T-cell (primary cell): ENCODE data around the gene ZNF654. TPM values are rescaled to one million over a fixed set of nuclear protein-coding genes. Genes with fewer than 3 reads are reported as not detected.

Source experiments
- ATAC-seq, 4 experiments: fragments of 200-7000 bp in 3 of 4; fragments of 150-1000 bp in 1 of 4; cut with Tn5 transposase; replicated peaks in 1 of 4; 1 replicate in 3 of 4; 2 replicates in 1 of 4; pipeline ENCODE4 v1.10.0; 2021; ENCODE audit warnings: moderate library complexity in 3 of 4, mild to moderate bottlenecking in 2 of 4, moderate number of reproducible peaks in 1 of 4
- CTCF ChIA-PET, 2 donors: fragments of 300-600 bp; sonication (Branson Sonifier 250); formaldehyde crosslinking; loops; one replicate each; lab custom pipeline; 2022; ENCODE audit warnings: antibody characterized with exemption in 2 of 2; lab: Charles Lee
- POLR2A ChIA-PET, 2 donors: fragments of 300-600 bp; sonication (Branson Sonifier 250); formaldehyde crosslinking; loops; one replicate each; lab custom pipeline; 2022; ENCODE audit warnings: antibody characterized with exemption in 2 of 2; lab: Charles Lee
- DNase-seq, 35 experiments: peaks; one replicate each; pipeline versions ENCODE4 v3.0.0 to v3.0.0-alpha.2; 2013 to 2023
- H3K27ac ChIP-seq: one replicate; pipeline ENCODE4 v1.5.1; 2013; ENCODE audit warnings: low read length
- H3K27me3 ChIP-seq, 2 experiments: replicated peaks in 1 of 2; 1 replicate in 1 of 2; 2 replicates in 1 of 2; pipeline versions ENCODE4 v1.6.1 to v1.7.0; 2013; ENCODE audit warnings: low read length in 1 of 2, mixed read lengths in 1 of 2; ENCODE audit not compliant: control insufficient read depth in 2 of 2, insufficient read depth in 2 of 2; ENCODE audit errors: extremely low read depth in 1 of 2
- H3K36me3 ChIP-seq, 2 donors: 1 replicate in 1 of 2; 2 replicates in 1 of 2; pipeline versions ENCODE4 v1.6.1 to v1.7.0; 2013; ENCODE audit warnings: low read length in 1 of 2; ENCODE audit not compliant: control insufficient read depth in 2 of 2, insufficient read depth in 1 of 2; ENCODE audit errors: extremely low read depth in 1 of 2
- H3K4me1 ChIP-seq, 2 experiments: 1 replicate in 1 of 2; 2 replicates in 1 of 2; pipeline versions ENCODE4 v1.6.1 to v1.7.0; 2013; ENCODE audit warnings: low read length in 2 of 2, mixed read lengths in 1 of 2; ENCODE audit not compliant: insufficient read depth in 2 of 2, control insufficient read depth in 1 of 2; ENCODE audit errors: extremely low read depth in 1 of 2
- H3K4me3 ChIP-seq, 2 donors: 1 replicate in 1 of 2; 2 replicates in 1 of 2; pipeline versions ENCODE4 v1.5.1 to v1.7.0; 2013; ENCODE audit warnings: mild to moderate bottlenecking in 2 of 2, low read length in 1 of 2, moderate library complexity in 1 of 2; ENCODE audit not compliant: control insufficient read depth in 1 of 2; ENCODE audit errors: extremely low read depth in 1 of 2
- H3K9me3 ChIP-seq: 2 replicates; pipeline ENCODE4 v1.7.0; 2013
- H3K27ac Mint-ChIP-seq, 2 donors: one replicate each; pipeline ENCODE4 v1.8.0; 2020 to 2021; ENCODE audit warnings: mild to moderate bottlenecking in 2 of 2, mixed read lengths in 2 of 2
- H3K27me3 Mint-ChIP-seq, 2 donors: one replicate each; pipeline ENCODE4 v1.8.0; 2021 to 2022; ENCODE audit warnings: mixed read lengths in 2 of 2
- H3K36me3 Mint-ChIP-seq: one replicate; pipeline ENCODE4 v1.8.0; 2021; ENCODE audit warnings: mixed read lengths
- H3K4me1 Mint-ChIP-seq, 3 donors: one replicate each; pipeline ENCODE4 v1.8.0; 2020 to 2022; ENCODE audit warnings: mixed read lengths in 3 of 3, mild to moderate bottlenecking in 1 of 3
- H3K4me3 Mint-ChIP-seq, 3 donors: one replicate each; pipeline ENCODE4 v1.8.0; 2020 to 2022; ENCODE audit warnings: mild to moderate bottlenecking in 3 of 3, mixed read lengths in 3 of 3, moderate library complexity in 3 of 3
- H3K9me3 Mint-ChIP-seq, 3 donors: one replicate each; pipeline ENCODE4 v1.8.0; 2020 to 2022; ENCODE audit warnings: mixed read lengths in 3 of 3
- WGBS: methylation state at CpG from one replicate; pipeline ENCODE4 v1.1.5; 2013; ENCODE audit warnings: missing lambda C conversion rate; ENCODE audit not compliant: insufficient coverage; 5-methylcytosine and 5-hydroxymethylcytosine counted together
- total RNA-seq, 35 experiments: library from RNA in 6 of 35; stranded (reverse) in 6 of 35; fragments of 120-200 nt in 1 of 35; gene quantifications; one replicate each; pipeline versions ENCODE4 v1.2.1 to v1.2.4 and lab custom pipeline; 2013 to 2026

Gene ZNF654
- total RNA-seq, 5 donors from 2014 or later (not counting 1 experiment from before 2014, with no cell fraction given) = 14.1 to 21.5 (median 17.1) TPM

- DNase-seq = peak in 1 of 35 experiments; percentile 23
- CTCF ChIA-PET = interaction anchor here (0.5 to 2.2 kb wide), 3 partner anchors 38 to 407 kb away, joined by 3 to 5 read pairs (median 5); no protein-coding TSS in a partner anchor
- Histone ChIP-seq H3K4me3 (peak overlapping the region in 1 of 2 donors; percentile 86), H3K4me1 (peaks cover 15 to 19% of the 10 kb centered on the region in 2 experiments), H3K36me3 (peaks cover 4 to 12% of the 10 kb centered on the region in 2 donors), H3K9me3 (no peaks in the 10 kb centered on the region), H3K27me3 (no peaks in the 10 kb centered on the region), H3K27ac (no peak overlapping the region)
- Mint-ChIP-seq H3K27ac (peak overlapping the region; percentile 69 to 72), H3K36me3 (peaks cover 22% of the 10 kb centered on the region), H3K27me3 (no peaks in the 10 kb centered on the region), H3K4me1 (peaks cover 46 to 55% (median 53%) of the 10 kb centered on the region in 3 donors), H3K4me3 (peak overlapping the region; percentile 68 to 97 (median 95)), H3K9me3 (no peaks in the 10 kb centered on the region)
- no CpG with 5 or more reads among the region's 4 CpGs for WGBS
- POLR2A ChIA-PET = no interaction called here
- ATAC-seq = no peak
Measured at GRCh38 chr3:88151358-88151757, 92.3 kb downstream of the ZNF654 start.

GRCh38 chr3:88152841-88153240 is 93.8 kb downstream of the ZNF654 start:
- ATAC-seq = no peak
- H3K36me3 Mint-ChIP-seq = peaks cover 32% of the 10 kb centered on the region

GRCh38 chr3:88166419-88166971 is 107.4 kb downstream of the ZNF654 start:
- Mint-ChIP-seq H3K36me3 (peaks cover 30% of the 10 kb centered on the region), H3K27ac (no peak overlapping the region), H3K4me1 (peaks cover 0 to 14% (median 12%) of the 10 kb centered on the region in 3 donors), H3K9me3 (no peaks in the 10 kb centered on the region), H3K4me3 (no peak overlapping the region), H3K27me3 (no peaks in the 10 kb centered on the region)
- no peak overlapping the region for H3K27ac ChIP-seq
- no CpG with 5 or more reads among the region's 2 CpGs for WGBS
- no peaks in the 10 kb centered on the region for H3K9me3 ChIP-seq
- ChIA-PET POLR2A (interaction anchor here in 1 of 2 donors (0.7 kb wide), 1 partner anchor 879 kb away, joined by 11 read pairs; no protein-coding TSS in a partner anchor), CTCF (no interaction called here)
- no peaks in the 10 kb centered on the region for H3K4me1 ChIP-seq
- H3K4me3 ChIP-seq = no peak overlapping the region
- ATAC-seq (no peak), DNase-seq (no peak)
- no peaks in the 10 kb centered on the region for H3K27me3 ChIP-seq
- no peaks in the 10 kb centered on the region for H3K36me3 ChIP-seq

More at GRCh38 chr3:88152841-88153240, 93.8 kb downstream of the ZNF654 start:
- ChIA-PET CTCF (interaction anchor here (0.7 to 2.2 kb wide), 2 partner anchors 39 to 42 kb away, joined by 3 to 5 read pairs; no protein-coding TSS in a partner anchor), POLR2A (no interaction called here)
- H3K27ac ChIP-seq = no peak overlapping the region
- peak overlapping the region; percentile 28 to 65 for H3K27ac Mint-ChIP-seq
- H3K36me3 ChIP-seq = peaks cover 5 to 18% of the 10 kb centered on the region in 2 donors
- no peaks in the 10 kb centered on the region for H3K27me3 Mint-ChIP-seq
- H3K4me3 ChIP-seq = no peak overlapping the region
- H3K4me1 Mint-ChIP-seq = peaks cover 58 to 63% (median 60%) of the 10 kb centered on the region in 3 donors
- H3K4me1 ChIP-seq = peaks cover 15 to 19% of the 10 kb centered on the region in 2 experiments
- DNase-seq = no peak
- no peaks in the 10 kb centered on the region for H3K9me3 Mint-ChIP-seq
- WGBS = 60% methylated on average over 1 of the region's 2 CpGs
- peak overlapping the region in 2 of 3 donors; percentile 22 to 95 for H3K4me3 Mint-ChIP-seq
- H3K9me3 ChIP-seq = no peaks in the 10 kb centered on the region
- H3K27me3 ChIP-seq = no peaks in the 10 kb centered on the region

DNA sequence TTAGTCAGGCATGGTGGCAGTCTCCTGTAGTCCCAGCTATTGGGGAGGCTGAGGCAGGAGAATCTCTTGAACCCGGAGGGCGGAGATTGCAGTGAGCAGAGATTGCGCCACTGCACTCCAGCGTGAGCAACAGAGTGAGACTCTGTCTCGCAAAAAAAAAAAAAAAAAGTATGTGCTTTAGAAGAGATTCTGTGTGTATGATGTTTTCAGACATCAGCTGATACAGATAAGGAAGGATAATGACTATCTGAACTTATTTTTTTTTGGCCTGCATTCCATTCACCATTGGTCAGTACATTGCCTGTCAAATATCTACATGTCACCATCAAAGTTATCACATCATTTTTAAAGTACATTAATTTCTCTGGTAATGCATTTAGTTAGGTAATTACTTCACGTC is 108.1 kb downstream of the ZNF654 start:
- Histone ChIP-seq H3K9me3 (no peaks in the 10 kb centered on the region), H3K36me3 (no peaks in the 10 kb centered on the region), H3K4me1 (no peaks in the 10 kb centered on the region), H3K4me3 (no peak overlapping the region), H3K27ac (no peak overlapping the region), H3K27me3 (no peaks in the 10 kb centered on the region)
- Mint-ChIP-seq H3K9me3 (no peaks in the 10 kb centered on the region), H3K36me3 (peaks cover 35% of the 10 kb centered on the region), H3K27ac (no peak overlapping the region), H3K27me3 (no peaks in the 10 kb centered on the region), H3K4me1 (peaks cover 0 to 11% (median 11%) of the 10 kb centered on the region in 3 donors), H3K4me3 (no peak overlapping the region)
- ATAC-seq = no peak
- CTCF ChIA-PET = interaction anchor here in 1 of 2 donors (0.6 kb wide), 1 partner anchor 13 kb away, joined by 3 read pairs; no protein-coding TSS in a partner anchor
- no peak for DNase-seq
- WGBS = no CpG with 5 or more reads among the region's 6 CpGs
- POLR2A ChIA-PET = interaction anchor here in 1 of 2 donors (0.7 kb wide), 1 partner anchor 880 kb away, joined by 11 read pairs; no protein-coding TSS in a partner anchor

GRCh38 chr3:88167704-88168103 is 108.6 kb downstream of the ZNF654 start:
- ATAC-seq (no peak), DNase-seq (no peak)
- ChIA-PET POLR2A (interaction anchor here in 1 of 2 donors (0.6 kb wide), 1 partner anchor 978 kb away, joined by 4 read pairs; no protein-coding TSS in a partner anchor), CTCF (interaction anchor here in 1 of 2 donors (0.6 kb wide), 2 partner anchors 13 to 116 kb away, joined by 3 read pairs; no protein-coding TSS in a partner anchor)
- no peaks in the 10 kb centered on the region for H3K9me3 Mint-ChIP-seq
- no peaks in the 10 kb centered on the region for H3K4me1 ChIP-seq
- WGBS = 100% methylated on average over 1 of the region's 2 CpGs
- H3K36me3 ChIP-seq = no peaks in the 10 kb centered on the region
- no peaks in the 10 kb centered on the region for H3K27me3 ChIP-seq
- no peak overlapping the region for H3K27ac Mint-ChIP-seq
- H3K36me3 Mint-ChIP-seq = peaks cover 36% of the 10 kb centered on the region
- H3K9me3 ChIP-seq = no peaks in the 10 kb centered on the region
- H3K4me1 Mint-ChIP-seq = peaks cover 0 to 8% (median 7%) of the 10 kb centered on the region in 3 donors
- H3K27me3 Mint-ChIP-seq = no peaks in the 10 kb centered on the region
- no peak overlapping the region for H3K27ac ChIP-seq
- no peak overlapping the region for H3K4me3 ChIP-seq
- H3K4me3 Mint-ChIP-seq = no peak overlapping the region

DNA sequence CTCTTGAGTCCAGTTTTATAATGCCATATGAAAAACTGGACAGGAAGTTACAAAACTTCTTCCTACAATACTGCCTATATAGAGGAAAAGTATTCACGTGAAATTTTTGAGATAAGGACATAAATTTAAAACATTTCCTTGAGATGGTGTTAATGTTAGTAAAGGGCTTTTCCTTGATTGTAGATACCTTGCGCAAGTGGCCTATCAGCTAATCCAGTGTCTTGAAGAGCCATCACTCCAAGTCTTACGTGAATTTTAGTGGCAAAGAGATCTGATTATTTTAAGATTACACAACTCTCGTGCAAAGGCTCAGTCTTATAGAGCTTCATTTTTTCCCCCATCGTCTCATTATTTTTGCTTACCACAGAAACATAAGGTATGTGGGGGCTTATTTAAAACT is 109.1 kb downstream of the ZNF654 start:
- Histone ChIP-seq H3K4me3 (no peak overlapping the region), H3K9me3 (no peaks in the 10 kb centered on the region), H3K27ac (no peak overlapping the region), H3K4me1 (no peaks in the 10 kb centered on the region), H3K36me3 (no peaks in the 10 kb centered on the region), H3K27me3 (no peaks in the 10 kb centered on the region)
- ChIA-PET POLR2A (interaction anchor here in 1 of 2 donors (0.6 kb wide), 1 partner anchor 979 kb away, joined by 4 read pairs; no protein-coding TSS in a partner anchor), CTCF (interaction anchor here in 1 of 2 donors (0.6 kb wide), 3 partner anchors 117 to 400 kb away, joined by 3 to 7 read pairs (median 5); no protein-coding TSS in a partner anchor)
- no CpG with 5 or more reads among the region's 5 CpGs for WGBS
- no peak for DNase-seq
- no peak for ATAC-seq
- Mint-ChIP-seq H3K4me1 (peaks cover 0 to 5% (median 4%) of the 10 kb centered on the region in 3 donors), H3K4me3 (no peak overlapping the region), H3K27me3 (no peaks in the 10 kb centered on the region), H3K27ac (no peak overlapping the region), H3K36me3 (peaks cover 39% of the 10 kb centered on the region), H3K9me3 (peaks cover 0 to 3% (median 0%) of the 10 kb centered on the region in 3 donors)
